ENCODE measurements around the gene MEGF11.
A peak's percentile ranks its signal among the peaks of the same experiment; 100 is the strongest.

The MEGF11 gene

DNA sequence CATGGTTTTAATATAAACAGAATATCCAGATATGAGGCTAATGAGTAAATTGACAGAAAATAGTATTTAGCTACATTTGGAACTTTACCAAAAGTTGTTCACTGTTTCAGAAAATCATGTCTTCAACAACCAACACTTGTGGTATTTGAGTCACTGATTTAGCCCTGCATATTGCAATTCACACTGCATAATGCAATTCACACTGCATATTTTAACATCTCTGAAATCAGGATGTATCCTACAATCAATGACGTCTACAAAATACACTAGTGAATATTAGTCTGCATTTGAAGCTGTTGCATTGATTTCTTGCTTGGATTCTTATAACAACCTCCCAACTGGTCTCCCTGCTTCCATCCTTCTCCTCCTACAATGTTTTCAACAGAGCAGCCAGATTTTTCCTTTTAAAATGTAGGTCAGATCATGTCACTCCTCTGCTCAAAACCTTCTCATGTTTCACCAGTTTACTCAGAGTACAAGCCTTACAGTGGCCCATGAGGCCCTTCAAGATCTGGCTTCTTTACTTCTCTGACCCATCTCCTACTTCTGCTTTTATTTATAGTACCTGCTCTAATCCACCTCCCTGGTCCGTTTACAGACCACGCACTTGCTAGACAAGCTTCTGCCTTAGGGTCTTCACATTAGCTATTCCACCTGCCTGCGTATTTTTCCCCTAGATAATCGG, 395.7 kb downstream of the MEGF11 start:
- no peak for DNase-seq (ENCODE audit: low read depth in 2 of 2)

DNA sequence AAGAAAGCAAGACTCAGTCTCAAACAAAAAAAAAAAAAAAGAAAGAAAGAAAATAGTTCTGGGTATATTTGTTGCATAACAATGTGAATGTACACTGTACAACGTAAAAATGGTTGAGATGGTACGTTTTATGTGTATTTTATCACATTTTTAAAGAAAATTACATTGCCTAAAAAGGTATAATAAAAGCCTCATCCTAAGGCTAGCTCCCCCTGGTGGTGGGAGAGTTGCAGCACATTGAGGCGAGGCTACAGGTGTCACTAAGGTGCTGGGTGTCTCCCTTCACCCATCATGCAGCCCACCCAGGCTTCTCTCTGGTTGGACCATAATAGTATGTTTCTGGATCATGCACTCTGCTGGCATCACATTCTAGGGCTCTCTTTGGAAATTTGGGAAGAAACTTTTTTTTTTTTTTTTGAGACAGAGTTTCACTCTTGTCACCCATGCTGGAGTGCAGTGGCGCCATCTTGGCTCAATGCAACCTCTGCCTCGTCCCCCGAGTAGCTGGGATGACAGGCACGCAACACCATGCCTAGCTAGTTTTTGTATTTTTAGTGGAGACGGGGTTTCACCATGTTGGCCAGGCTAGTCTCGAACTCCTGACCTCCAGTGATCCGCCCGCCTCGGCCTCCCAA, 396.6 kb downstream of the MEGF11 start:
- DNase-seq (ENCODE audit: low read depth in 2 of 2): peak; percentile 56 to 75

DNA sequence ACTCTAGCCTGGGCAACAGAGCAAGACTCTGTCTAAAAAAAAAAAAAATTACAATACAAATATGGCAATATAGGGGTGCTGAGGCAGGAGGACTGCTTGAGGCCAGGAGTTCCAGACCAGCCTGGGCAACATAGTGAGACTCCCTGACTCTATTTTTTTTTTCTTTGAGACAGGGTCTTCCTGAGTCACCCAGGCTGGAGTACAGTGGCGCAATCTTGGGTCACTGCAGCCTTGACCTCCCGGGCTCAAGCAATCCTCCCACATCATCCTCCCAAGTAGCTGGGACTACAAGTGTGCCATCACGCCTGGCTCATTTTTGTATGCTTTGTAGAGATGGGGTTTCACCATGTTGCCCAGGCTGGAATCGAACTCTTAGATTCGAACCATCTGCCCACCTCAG, 401.6 kb downstream of the MEGF11 start:
- no peak for DNase-seq (ENCODE audit: low read depth in 2 of 2)

DNA sequence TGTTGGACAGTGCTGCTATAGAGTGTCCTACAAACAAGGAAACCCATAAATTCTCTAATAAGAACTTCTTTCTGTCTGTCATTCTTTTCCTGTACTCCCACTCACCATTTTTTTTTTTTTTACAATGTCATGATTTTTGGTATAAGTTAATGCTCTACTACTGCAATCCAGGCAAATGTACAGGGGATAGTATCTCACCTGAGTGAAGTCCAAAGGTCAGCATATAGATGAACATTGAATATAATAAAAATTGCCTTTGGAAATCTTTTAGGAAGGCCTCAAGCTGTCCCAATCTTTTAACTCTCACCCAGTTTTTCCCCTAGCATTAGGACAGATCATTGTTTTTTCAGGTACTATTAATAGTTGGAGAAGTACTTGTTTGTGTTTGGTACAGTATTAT, 405.6 kb downstream of the MEGF11 start:
- DNase-seq (ENCODE audit: low read depth in 2 of 2): no peak

DNA sequence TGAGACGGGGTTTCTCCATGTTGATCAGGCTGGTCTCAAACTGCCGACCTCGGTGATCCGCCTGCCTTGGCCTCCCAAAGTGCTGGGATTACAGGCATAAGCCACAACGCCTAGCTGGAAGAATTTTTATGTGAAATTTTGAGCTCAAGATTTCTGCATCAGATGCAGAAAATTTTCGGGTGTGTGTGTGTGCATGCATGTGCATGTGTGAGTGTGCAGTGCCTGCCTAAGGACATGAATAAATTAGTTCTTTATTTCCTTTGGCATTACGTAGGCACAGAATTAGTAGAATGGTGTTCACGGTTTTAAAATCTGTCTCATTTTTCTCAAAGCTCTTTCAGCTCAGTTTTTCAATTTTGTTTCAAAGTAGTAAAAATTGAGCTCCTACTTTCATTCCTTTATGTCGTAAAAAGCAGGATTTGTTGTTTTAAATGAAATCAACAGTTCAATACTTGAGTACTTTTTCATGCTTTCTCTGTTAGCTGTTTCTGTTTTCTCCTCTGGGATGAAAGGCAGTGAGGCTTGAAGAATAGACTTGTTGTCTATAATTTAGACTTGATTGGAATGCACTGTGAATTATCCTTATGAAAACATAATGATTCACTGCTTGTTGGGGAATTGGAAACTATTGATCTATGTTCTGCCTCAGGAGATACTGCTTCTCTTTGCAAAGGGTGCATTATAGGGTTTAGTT, 407.6 kb downstream of the MEGF11 start:
- no peak for DNase-seq (ENCODE audit: low read depth in 2 of 2)
